Measurements from ENCODE around the gene SLC25A23.

The SLC25A23 gene

GRCh38 chr19:6489278-6490061 lies 29.9 kb upstream of the SLC25A23 start:
- DNase-seq (ENCODE audit: low read depth): no peak
- no peak overlapping the region for H3K4me3 ChIP-seq (replicated peaks; ENCODE audit: low read depth, low read length)
- TF ChIP-seq, protein P1, sequence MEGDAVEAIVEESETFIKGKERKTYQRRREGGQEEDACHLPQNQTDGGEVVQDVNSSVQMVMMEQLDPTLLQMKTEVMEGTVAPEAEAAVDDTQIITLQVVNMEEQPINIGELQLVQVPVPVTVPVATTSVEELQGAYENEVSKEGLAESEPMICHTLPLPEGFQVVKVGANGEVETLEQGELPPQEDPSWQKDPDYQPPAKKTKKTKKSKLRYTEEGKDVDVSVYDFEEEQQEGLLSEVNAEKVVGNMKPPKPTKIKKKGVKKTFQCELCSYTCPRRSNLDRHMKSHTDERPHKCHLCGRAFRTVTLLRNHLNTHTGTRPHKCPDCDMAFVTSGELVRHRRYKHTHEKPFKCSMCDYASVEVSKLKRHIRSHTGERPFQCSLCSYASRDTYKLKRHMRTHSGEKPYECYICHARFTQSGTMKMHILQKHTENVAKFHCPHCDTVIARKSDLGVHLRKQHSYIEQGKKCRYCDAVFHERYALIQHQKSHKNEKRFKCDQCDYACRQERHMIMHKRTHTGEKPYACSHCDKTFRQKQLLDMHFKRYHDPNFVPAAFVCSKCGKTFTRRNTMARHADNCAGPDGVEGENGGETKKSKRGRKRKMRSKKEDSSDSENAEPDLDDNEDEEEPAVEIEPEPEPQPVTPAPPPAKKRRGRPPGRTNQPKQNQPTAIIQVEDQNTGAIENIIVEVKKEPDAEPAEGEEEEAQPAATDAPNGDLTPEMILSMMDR (IDR thresholded peaks at IDR 0.05; ENCODE audit: low read length, missing control alignments): no peak

GRCh38 chr19:6484831-6485230 lies 25.2 kb upstream of the SLC25A23 start:
- no peak for DNase-seq (ENCODE audit: low read depth)
- no peak overlapping the region for H3K4me3 ChIP-seq (replicated peaks; ENCODE audit: low read depth, low read length)
- TF ChIP-seq, protein P1 (IDR thresholded peaks at IDR 0.05; ENCODE audit: low read length, missing control alignments): no peak

GRCh38 chr19:6484230-6484629 lies 24.6 kb upstream of the SLC25A23 start:
- TF ChIP-seq, protein P1 (IDR thresholded peaks at IDR 0.05; ENCODE audit: low read length, missing control alignments): no peak
- DNase-seq (ENCODE audit: low read depth): no peak
- H3K4me3 ChIP-seq (replicated peaks; ENCODE audit: low read depth, low read length): no peak overlapping the region

GRCh38 chr19:6483235-6483634 lies 23.6 kb upstream of the SLC25A23 start:
- DNase-seq (ENCODE audit: low read depth): no peak
- no peak overlapping the region for H3K4me3 ChIP-seq (replicated peaks; ENCODE audit: low read depth, low read length)
- TF ChIP-seq, protein P1 (IDR thresholded peaks at IDR 0.05; ENCODE audit: low read length, missing control alignments): no peak

- TF ChIP-seq, protein P1 (IDR thresholded peaks at IDR 0.05; ENCODE audit: low read length, missing control alignments): no peak
- no peak for DNase-seq (ENCODE audit: low read depth)
- no peak overlapping the region for H3K4me3 ChIP-seq (replicated peaks; ENCODE audit: low read depth, low read length)
Measured at GRCh38 chr19:6482343-6482686, 22.7 kb upstream of the SLC25A23 start.

GRCh38 chr19:6481541-6482342 lies 22.1 kb upstream of the SLC25A23 start, which contains the start of gene DENND1C:
TSS of gene DENND1C (minus strand) at chr19:6481787. CDS start at chr19:6481695, 92 bp downstream.
- DNase-seq (ENCODE audit: low read depth): no peak
- no peak within 1 kb of the TSS for H3K4me3 ChIP-seq (replicated peaks; ENCODE audit: low read depth, low read length)
- TF ChIP-seq, protein P1 (IDR thresholded peaks at IDR 0.05; ENCODE audit: low read length, missing control alignments): peak; percentile 54
